HG03175 (cell line): Measurements from ENCODE around the gene PIEZO1.

Source experiments
- ATAC-seq: cut with Tn5 transposase; IDR thresholded peaks from one replicate; pipeline ENCODE4 v1.9.1; 2021; ENCODE audit warnings: mild to moderate bottlenecking, moderate library complexity; ENCODE audit not compliant: unreplicated experiment

Gene PIEZO1

DNA sequence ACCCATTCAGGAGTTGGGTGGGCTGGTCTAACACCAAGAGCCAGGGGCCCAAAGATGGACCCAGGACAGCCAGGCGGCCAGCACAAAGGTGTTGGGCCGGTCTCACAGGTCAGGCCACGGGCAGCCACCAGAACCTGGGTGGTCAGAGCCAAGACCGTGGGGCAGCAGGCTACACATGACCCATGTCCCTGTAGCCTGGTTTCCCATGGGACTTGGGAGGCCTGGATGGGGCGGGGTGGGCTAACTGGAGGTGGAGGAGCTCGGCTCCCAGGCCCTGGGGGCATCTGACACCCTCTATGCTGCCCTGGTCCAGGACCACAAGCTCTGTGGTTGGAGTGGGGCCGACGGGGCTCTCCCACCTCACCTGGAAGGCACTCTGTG is 61.5 kb downstream of the PIEZO1 start:
- no peak for ATAC-seq

DNA sequence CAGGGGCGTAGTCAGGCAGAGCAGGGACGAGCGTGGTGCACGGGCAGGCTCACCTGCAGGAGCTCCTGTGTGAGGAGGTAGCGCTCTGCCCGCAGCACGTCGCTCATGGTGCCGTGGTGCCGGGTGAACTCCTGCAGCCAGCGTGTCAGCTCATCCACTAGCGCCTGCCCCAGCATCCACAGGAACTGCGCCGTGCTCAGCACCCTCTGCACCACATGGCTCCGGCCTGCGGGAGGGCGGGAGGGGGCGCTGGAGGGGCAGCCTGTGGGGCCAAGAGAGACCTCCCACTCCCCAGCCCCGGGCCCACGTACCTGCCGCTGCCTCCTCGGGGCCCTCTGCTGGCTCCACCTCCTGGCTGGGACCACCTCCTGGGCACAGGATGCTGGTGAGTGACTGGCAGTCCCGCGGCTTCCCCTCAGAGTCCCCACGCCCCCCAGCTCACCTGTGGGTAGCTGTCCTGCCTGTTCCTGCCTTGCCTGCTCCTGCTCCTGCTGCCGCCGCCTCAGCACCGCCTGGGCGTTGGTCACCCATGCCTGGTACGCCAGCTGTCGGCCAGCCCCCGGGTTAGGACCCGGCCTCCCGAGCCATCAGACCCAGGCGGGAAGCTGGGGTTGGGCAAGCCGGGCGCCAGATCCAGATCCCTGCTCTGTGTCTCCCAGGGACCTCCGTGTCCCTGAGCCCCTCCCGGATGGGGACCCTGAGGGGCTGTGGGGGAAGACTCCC is 62.1 kb downstream of the PIEZO1 start:
- ATAC-seq: no peak

DNA sequence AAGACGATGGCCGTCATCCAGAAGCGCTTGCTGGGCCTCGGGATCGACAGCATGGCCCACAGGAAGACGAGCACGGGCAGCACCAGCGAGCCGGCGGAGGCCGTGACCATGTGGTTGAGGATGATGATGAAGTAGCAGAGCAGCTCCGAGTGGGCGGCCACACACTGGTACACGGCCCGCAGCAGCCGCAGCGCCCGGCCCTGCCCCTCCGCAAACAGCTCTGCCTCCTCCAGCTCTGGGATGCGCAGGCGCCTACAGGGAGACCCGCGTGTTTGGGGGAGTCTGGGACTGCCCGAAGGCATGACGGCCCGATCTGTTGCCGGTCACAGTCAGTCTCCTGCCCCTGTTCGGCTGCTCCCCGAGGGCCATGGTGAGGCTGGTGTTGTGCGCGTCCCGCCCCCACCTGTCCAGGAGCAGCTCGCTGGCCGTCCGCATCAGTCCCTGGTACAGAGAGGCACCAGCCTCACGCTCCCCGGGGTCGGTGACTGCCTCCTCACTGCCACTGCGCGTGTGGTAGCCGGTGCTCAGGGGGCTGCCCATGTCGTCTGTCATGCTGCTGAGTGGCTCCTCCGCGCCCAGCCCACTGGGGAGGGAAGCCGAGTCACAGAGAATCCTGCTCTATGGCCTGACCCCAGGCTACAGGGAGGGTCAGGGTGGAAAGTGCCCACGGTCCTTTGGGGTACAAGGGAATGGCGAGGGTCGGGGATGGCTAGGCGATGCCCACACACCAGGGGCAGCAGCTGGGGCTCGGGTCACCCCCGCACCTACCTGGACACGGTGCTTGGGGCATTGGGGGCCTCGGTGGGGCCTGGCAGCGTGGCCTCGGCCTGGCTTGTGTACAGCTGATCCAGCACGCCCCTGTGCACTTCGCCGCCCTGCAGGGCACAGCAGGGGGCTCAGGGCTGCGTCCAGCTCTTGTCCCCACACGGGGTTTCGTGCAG is 62.9 kb downstream of the PIEZO1 start:
- ATAC-seq: no peak

DNA sequence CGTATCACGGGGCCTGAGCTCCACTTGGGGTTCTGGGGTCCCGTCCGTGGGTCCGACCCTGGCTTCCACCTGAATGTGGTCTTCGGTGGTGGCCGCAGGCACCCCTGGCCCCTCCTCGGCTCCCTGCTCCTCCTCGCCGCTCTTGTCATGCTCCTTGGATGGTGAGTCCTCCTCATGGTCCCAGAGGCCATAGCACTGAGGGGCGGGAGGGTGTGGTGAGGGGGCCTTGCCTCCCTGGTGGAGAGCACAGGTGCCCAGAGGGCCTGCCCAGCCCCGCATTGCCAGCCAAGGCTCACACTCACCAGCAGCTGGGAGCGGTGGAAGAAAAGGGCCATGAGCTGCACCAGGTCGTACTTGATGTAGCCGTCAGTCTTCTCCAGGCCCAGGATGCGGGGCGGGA is 63.8 kb downstream of the PIEZO1 start:
- ATAC-seq: no peak

DNA sequence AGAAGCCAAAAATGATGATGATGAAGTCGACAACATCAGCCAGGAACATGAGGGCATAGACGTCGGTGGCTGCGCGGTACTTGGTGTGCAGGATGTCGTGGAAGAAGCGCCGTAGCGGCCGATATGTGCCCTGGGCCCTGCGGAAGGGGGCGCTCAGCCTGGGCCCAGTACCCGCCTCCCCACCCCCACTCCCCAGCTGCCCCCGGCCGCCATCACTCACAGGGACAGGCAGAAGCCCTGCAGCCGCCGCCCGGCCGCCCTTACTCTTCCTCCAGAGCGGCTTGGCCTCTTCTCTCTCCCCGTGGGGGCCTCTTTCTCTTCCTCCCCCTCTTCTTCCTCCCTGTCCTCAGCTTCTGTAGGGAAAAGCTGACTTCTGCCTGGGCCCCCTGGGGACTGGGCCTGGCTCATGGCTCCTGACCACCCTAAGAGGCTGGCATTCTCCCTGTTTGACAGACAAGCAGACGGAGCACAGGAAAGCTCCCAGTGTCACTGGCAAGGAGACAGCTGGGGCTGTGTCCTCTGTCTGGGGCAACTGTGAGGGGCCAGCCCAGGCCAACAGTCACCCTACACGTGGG is 64.5 kb downstream of the PIEZO1 start:
- no peak for ATAC-seq

DNA sequence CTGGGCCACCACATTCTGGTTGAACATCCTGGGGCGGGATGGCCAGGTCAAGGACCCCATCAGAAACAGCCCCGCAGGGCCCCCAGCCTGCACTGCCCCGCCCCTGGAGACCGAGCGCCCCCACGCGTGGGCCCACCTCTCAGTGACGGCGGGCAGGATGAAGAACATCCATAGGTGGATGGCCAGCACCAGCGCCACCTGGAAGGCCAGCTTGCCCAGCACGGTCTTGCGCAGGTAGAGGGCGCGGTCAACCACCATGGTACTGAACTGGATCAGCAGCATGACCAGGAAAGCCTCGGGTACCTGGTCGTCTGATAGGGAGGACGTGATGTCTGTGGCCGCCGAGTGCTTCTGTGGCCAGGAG is 65.1 kb downstream of the PIEZO1 start:
- no peak for ATAC-seq

DNA sequence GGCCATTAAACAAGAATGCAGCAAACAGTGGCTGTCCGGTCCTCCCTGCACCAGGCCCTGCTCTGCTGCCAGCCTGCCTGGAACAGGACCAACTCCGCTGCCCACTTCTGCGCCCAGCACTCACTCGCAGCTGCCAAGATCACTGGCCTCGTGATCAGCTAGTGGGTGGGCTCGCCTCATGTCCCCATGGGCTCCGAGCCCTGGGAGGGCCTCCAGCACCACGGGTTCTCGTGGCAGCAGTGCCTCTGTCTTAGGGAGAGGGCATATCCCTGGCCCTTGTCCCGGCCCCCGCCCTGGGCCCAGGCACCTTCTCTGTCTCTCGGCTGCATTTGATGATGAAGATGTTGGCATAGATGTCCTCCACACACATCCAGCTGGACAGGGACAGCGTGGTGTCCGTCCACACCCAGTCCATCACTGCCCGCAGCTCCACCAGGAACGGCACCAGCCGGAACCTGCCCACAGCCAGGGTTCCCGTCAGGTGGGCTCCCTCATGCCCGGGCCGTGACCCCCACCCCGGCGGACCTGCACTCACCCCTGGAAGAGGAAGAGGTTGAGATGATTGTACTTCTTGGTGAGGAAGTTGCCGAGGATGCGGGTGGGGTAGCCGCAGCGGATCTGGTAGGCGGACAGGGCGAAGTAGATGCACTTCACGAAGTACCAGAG is 65.6 kb downstream of the PIEZO1 start:
- no peak for ATAC-seq

DNA sequence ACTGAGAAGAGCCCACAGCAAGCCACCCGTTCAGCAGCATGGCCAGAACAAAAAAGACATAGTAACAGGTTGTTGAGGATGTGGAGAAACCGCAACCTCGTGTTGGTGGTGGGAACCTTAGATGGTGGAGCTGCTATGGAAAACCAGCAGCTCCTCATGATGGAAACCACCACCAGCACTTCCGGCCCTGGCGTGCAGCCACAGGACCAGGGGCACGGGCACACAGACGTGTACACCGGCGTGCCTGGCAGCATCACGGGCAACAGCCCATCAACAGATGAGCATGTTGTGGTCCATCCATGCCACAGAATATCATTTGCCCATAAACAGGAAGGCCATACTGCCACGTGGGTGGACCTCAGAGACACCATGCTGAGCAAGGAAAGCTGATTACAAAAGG is 66.8 kb downstream of the PIEZO1 start:
- ATAC-seq: no peak

DNA sequence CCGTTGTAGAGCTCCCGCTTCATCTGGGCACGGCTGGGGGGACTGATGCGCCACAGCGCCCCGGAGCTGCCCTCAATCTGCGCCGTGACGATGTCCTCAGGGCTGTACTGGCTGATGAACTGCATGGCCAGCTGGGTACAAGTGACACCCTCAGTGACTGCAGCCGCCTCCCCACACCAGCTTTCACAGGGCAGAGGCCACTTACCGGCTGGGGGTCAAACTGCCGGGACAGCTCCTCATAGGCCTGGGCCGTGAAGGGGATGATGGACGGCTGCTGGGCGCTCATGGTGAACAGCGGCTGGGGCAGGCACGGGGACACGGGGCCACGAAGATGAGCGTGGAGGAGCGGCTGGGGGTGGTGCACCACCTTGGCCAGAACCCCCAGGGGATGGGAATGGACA is 68.4 kb downstream of the PIEZO1 start:
- no peak for ATAC-seq

DNA sequence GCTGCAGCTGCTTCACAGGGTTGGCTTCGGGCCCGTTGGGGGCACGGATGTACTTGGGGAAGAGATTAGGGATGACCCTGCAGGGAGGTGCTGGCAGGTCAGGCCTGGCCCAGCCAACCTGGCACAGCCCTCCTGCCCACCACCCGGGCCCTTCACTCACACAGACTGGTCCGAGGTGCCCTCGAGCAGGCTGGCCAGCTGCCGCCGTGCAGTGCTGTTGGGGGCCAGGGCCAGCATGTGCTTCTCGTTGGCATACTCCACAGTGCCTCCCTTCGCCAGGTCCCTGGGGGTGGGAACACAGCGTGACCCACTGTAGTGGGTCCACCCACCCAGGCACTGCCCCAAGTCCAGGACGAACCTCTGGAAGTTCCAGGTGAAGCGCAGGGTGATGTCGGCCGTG is 68.8 kb downstream of the PIEZO1 start:
- no peak for ATAC-seq

DNA sequence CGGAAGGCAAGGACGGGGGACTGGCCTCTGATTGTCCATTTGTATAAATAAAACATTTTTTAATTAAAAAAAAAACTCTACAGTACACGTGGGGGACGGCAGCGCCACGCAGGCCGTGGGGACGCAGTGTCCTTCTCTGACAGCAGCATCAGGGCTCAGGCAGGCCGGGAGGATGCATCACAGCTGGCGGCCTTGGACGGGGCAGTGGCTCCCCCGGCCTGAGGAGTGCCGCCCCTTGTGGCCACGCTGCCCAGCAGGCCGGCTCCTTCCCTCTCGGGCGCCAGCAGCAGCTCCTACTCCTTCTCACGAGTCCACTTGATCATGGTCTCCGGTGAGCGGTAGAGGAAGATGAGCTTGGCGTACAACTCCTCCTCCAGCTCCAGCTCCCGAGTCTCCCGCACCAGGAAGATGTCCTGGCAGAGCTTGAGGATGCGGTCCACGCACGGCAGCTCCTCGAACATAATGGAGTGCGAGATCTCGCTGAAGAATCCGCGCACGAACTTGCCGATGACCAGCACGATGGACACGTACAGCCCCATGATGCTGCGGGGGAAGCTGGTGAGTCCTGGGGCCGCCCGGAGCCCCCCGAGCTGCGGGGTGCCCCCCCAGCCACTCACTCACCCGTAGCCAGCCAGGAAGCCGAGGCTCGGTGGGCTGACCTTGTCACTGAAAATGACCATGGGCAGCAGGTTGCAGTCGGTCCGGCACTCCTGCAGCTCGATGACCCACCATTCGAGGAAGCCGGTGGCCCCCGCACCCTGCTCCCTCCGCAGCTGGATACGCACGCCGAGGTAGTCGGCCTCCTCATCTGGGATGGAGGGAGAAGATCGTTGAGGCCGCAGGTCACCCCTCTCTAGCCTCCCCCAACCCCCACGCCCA is 69.5 kb downstream of the PIEZO1 start:
- ATAC-seq: no peak

DNA sequence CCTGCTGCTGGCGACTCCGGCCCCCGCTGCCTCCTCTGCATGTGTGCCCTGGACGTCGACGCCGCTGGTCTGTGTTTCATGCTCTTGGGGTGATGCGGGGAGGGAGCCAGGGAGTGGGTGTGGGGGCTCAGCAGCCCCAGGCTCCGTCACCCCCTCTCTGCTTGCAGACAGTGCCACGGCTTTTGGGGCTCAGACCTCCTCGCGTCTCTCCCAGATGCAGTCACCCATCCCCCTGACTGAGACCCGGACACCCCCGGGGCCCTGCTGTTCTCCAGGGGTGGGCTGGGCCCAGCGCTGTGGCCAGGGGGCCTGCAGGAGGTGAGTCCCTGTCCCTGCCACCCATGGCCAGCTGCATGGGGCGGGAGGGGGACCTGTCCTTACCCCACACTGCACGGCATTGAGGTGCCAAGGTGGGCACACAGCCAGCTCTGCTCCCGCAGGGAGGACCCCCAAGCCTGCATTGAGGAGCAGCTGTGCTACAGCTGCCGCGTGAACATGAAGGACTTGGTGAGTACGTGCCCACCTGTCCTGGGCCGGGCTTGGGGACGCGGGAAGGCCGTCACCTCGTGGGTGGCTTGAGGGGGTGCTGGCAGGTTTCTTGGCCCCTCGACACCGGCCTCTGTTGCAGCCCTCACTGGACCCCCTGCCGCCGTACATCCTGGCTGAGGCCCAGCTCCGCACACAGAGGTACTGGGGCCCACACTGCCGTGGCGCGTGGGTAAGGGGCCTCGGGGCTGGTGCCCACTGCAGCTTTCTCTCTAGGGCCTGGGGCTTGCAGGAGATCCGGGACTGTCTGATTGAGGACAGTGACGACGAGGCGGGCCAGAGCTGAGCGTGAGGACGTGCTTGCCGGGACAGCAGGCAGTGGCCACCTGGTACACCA is 70.4 kb downstream of the PIEZO1 start:
- no peak for ATAC-seq

DNA sequence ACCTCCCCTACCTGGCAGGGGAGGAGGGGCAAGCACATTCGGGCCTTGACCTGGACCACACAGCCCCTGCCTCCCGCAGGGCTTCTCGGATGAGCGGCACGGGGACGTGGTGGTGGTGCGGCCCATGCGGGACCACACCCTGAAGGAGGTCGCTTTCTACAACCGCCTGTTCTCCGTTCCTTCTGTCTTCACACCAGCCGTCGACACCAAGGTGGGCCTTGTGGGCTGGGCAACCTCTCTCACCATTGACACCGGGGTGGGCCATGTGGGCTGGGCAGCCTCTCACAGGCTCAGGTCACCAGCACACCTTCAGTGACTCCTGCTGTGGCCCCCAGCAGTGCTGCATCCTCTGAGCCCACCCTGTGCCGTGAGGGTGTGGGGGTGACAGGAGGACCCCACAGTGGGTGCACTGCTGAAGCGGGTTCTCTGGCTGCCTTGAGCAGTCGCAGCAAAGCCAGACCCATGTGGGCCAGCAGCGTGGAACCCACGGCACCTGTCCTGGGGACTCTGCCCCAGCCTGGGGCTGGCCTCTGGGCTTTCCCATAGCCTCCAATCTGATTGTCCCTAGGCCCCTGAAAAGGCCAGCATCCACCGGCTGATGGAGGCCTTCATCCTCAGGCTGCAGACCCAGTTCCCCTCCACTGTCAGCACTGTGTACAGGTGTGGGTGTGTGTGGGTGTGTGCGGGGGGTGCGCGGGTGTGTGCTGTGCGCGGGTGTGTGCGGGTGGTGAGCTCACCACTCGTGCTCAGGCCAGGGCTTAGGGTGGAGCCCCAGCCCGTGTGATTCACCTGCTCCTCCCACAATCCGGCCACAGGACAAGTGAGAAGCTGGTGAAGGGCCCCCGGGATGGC is 71.2 kb downstream of the PIEZO1 start:
- ATAC-seq: no peak

DNA sequence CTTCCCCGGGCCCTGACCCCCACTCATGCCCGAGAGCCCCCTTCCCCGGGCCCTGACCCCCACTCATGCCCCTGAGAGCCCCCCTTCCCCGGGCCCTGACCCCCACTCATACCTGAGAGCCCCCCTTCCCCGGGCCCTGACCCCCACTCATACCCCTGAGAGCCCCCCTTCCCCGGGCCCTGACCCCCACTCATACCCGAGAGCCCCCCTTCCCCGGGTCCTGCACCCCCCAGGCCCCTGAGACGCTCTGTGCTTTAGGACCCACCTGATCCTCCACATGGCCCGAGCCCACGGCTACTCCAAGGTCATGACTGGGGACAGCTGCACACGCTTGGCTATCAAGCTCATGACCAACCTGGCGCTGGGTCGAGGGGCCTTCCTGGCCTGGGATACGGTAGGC is 72.0 kb downstream of the PIEZO1 start:
- no peak for ATAC-seq

DNA sequence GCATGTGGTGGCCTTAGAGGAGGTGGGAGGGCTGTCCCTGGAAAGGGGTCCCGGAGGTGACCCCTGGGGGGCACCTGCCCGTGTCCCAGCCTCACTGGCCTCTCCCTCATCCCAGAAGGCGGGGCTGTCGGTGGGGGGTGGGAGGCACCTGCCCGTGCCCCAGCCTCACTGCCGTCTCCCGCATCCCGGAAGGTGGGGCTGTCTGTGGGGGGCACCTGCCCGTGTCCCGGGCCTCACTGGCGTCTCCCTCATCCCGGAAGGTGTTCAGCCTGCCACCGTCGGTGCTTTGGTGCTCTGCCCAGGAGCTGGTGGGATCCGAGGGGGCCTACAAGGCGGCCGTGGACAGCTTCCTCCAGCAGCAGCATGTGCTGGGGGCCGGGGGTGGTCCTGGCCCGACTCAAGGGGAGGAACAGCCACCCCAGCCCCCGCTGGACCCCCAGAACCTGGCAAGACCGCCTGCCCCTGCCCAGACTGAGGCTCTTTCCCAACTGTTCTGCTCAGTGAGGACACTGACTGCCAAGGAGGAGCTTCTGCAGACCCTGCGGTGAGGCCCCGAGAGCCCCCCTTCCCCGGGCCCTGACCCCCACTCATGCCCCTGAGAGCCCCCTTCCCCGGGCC is 72.5 kb downstream of the PIEZO1 start:
- ATAC-seq: no peak

DNA sequence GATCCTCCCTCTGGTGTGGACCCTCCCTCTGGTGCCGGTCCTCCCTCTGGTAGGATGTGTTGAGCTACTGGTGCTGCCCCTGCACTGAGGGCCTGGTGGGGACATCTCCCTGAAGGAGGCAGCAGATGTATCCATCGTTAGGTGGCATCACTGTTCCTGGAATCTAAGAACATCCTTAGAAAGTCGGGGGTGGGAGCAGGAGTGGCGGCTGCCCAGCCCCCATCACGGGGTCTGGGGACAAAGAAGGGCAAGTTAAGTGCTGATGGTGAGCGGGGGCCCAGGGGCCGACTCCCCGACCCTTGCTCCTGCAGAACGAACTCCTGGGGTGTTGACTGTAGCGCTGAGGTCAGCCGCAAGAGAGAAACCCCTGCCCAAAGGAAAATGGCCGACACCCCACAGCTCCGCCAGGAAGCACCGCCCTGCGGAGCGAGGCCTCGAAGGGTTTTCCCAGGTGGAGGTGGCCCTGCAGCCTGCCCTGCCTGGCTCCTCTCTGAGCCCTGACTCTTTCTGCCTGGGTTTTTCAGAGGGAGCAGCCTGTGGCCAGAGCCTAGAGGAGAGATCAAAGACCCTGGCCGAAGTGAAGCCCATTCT is 73.2 kb downstream of the PIEZO1 start:
- no peak for ATAC-seq

DNA sequence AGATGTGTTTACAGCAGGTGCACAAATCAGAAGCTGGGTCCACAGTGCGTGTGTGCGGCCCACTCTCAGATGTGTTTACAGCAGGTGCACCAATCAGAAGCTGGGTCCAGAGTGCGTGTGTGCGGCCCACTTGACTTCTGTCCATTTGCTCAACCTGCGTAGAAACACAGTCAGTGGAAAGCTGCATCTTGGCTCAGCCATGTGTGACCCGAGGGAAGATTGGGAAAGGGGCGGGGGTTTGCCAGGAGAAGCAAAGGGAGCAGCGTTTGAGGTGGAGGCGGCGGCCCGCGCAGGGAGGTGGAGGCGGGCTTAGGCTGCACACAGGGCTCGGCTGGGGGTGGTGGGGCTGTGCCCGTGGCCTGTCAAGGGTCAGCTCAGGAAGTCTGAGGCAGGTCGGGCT is 74.5 kb downstream of the PIEZO1 start:
- ATAC-seq: no peak
